Loucy (cell line): ENCODE data around the gene SMURF1.

Experiments used
- H2AFZ ChIP-seq: fragments of 200-600 bp; sonication (generic); 2 replicates; pipeline ENCODE4 v1.6.0; 2016; ENCODE audit warnings: antibody characterized with exemption, mild to moderate bottlenecking, low read length, moderate library complexity
- H3F3A ChIP-seq: fragments of 200-600 bp; 2 replicates; pipeline ENCODE4 v1.6.0; 2016; ENCODE audit warnings: antibody characterized with exemption, low read depth, mild to moderate bottlenecking
- H3K27me3 ChIP-seq: fragments of 200-600 bp; sonication (generic); 2 replicates; pipeline ENCODE4 v1.6.1; 2014; ENCODE audit warnings: low read length, mild to moderate bottlenecking; ENCODE audit not compliant: insufficient read depth, poor library complexity, severe bottlenecking
- H3K36me3 ChIP-seq: fragments of 200-600 bp; sonication (generic); 2 replicates; pipeline ENCODE4 v1.6.1; 2016; ENCODE audit warnings: low read length; ENCODE audit not compliant: insufficient read depth
- H3K4me1 ChIP-seq: fragments of 200-600 bp; sonication (generic); 2 replicates; pipeline ENCODE4 v1.5.1; 2014; ENCODE audit warnings: low read length, mild to moderate bottlenecking; ENCODE audit not compliant: insufficient read depth, poor library complexity, severe bottlenecking
- H3K4me2 ChIP-seq: fragments of 200-600 bp; sonication (generic); 2 replicates; pipeline ENCODE4 v1.6.0; 2014; ENCODE audit warnings: antibody characterized with exemption, low read length, low read depth, mild to moderate bottlenecking; ENCODE audit not compliant: poor library complexity, severe bottlenecking
- H3K4me3 ChIP-seq: fragments of 200-600 bp; sonication (generic); 2 replicates; pipeline ENCODE4 v1.5.1; 2014; ENCODE audit warnings: low read length, mild to moderate bottlenecking, mixed read lengths; ENCODE audit not compliant: poor library complexity, severe bottlenecking
- H3K79me2 ChIP-seq: fragments of 200-600 bp; sonication (generic); 2 replicates; pipeline ENCODE4 v1.6.1; 2014; ENCODE audit warnings: low read length; ENCODE audit not compliant: insufficient read depth
- H3K9ac ChIP-seq: fragments of 200-600 bp; sonication (generic); 2 replicates; pipeline ENCODE4 v1.6.0; 2014; ENCODE audit warnings: mild to moderate bottlenecking, low read depth, low read length, moderate library complexity; ENCODE audit not compliant: poor library complexity, severe bottlenecking
- H3K9me2 ChIP-seq: fragments of 200-600 bp; sonication (generic); replicated peaks from 2 replicates; pipeline ENCODE4 v1.6.1; 2016; ENCODE audit warnings: low read depth, low read length, mixed read lengths
- H3K9me3 ChIP-seq: fragments of 200-600 bp; sonication (generic); 2 replicates; pipeline ENCODE4 v1.6.1; 2014; ENCODE audit warnings: mild to moderate bottlenecking, antibody characterized with exemption, low read length, low read depth; ENCODE audit not compliant: insufficient read depth
- H4K20me1 ChIP-seq: fragments of 200-600 bp; sonication (generic); 2 replicates; pipeline ENCODE4 v1.6.0; 2014; ENCODE audit warnings: antibody characterized with exemption, low read length, mild to moderate bottlenecking; ENCODE audit not compliant: insufficient read depth, poor library complexity, severe bottlenecking
- EZH2phosphoT487 ChIP-seq: fragments of 200-600 bp; IDR thresholded peaks from 2 replicates; pipeline ENCODE4 v1.6.1; 2018; ENCODE audit warnings: antibody characterized with exemption, mild to moderate bottlenecking, moderate library complexity, borderline replicate concordance
- TF ChIP-seq, protein P1 (sequence below): fragments of 200-600 bp; sonication (generic); conservative IDR thresholded peaks from 2 replicates; pipeline ENCODE4 v1.5.1; 2014; ENCODE audit warnings: mild to moderate bottlenecking, antibody characterized with exemption, low read length

Gene SMURF1

DNA sequence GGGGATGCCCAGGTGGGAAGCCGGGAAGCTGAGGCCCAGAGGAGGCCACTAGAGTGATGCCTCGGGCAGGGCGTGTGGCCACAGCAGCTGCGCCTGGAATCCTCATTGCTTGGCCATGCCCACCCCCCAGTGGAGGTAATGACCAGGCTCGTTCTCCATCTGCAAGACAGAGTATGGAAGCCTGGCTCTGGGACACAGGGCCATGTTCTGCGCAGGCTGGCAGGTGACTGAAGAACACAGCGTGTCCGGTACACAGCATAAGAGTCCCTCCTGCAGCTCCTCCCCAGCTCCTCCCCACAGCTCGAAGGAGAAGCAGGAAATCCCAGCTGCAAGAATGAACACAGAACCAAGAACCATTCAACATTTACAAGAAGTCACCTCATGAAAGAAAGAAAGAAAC, 64.8 kb downstream of the SMURF1 start:
- Histone ChIP-seq H3K9ac (no peak overlapping the region), H3K9me3 (no peaks in the 10 kb centered on the region), H3F3A (no peaks in the 10 kb centered on the region), H3K9me2 (no peaks in the 10 kb centered on the region), H3K36me3 (no peaks in the 10 kb centered on the region), H3K4me1 (peaks cover 18% of the 10 kb centered on the region), H2AFZ (no peak overlapping the region), H3K27me3 (no peaks in the 10 kb centered on the region), H3K4me3 (no peak overlapping the region), H3K4me2 (peak overlapping the region; percentile 2), H4K20me1 (peaks cover 15% of the 10 kb centered on the region), H3K79me2 (peaks cover 62% of the 10 kb centered on the region)
- TF ChIP-seq, protein P1, sequence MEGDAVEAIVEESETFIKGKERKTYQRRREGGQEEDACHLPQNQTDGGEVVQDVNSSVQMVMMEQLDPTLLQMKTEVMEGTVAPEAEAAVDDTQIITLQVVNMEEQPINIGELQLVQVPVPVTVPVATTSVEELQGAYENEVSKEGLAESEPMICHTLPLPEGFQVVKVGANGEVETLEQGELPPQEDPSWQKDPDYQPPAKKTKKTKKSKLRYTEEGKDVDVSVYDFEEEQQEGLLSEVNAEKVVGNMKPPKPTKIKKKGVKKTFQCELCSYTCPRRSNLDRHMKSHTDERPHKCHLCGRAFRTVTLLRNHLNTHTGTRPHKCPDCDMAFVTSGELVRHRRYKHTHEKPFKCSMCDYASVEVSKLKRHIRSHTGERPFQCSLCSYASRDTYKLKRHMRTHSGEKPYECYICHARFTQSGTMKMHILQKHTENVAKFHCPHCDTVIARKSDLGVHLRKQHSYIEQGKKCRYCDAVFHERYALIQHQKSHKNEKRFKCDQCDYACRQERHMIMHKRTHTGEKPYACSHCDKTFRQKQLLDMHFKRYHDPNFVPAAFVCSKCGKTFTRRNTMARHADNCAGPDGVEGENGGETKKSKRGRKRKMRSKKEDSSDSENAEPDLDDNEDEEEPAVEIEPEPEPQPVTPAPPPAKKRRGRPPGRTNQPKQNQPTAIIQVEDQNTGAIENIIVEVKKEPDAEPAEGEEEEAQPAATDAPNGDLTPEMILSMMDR = no peak
- no peak for TF ChIP-seq EZH2phosphoT487

DNA sequence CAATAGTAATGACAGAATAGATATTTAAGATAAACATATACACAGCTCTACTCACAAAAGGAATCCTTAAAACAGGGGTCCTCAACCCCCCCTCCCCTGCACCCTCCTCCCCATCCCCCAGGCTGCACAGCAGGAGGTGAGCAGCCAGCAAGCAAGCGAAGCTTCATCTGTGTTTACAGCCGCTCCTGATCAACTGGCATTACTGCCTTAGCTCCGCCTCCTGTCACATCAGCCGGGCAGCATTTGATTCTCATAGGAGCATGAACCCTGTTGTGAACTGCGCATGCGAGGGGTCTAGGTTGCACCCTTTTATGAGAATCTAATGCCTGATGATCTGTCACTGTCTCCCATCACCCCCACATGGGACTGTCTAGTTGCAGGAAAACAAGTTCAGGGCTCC, 65.5 kb downstream of the SMURF1 start:
- TF ChIP-seq, protein P1 = no peak
- no peak for TF ChIP-seq EZH2phosphoT487
- H4K20me1 ChIP-seq = peaks cover 15% of the 10 kb centered on the region
- H3K9ac ChIP-seq = no peak overlapping the region
- H3K9me2 ChIP-seq = no peaks in the 10 kb centered on the region
- no peaks in the 10 kb centered on the region for H3K9me3 ChIP-seq
- no peaks in the 10 kb centered on the region for H3F3A ChIP-seq
- no peak overlapping the region for H3K4me3 ChIP-seq
- no peak overlapping the region for H3K4me2 ChIP-seq
- H3K4me1 ChIP-seq = peaks cover 12% of the 10 kb centered on the region
- no peak overlapping the region for H2AFZ ChIP-seq
- H3K27me3 ChIP-seq = no peaks in the 10 kb centered on the region
- no peaks in the 10 kb centered on the region for H3K36me3 ChIP-seq
- peaks cover 64% of the 10 kb centered on the region for H3K79me2 ChIP-seq

DNA sequence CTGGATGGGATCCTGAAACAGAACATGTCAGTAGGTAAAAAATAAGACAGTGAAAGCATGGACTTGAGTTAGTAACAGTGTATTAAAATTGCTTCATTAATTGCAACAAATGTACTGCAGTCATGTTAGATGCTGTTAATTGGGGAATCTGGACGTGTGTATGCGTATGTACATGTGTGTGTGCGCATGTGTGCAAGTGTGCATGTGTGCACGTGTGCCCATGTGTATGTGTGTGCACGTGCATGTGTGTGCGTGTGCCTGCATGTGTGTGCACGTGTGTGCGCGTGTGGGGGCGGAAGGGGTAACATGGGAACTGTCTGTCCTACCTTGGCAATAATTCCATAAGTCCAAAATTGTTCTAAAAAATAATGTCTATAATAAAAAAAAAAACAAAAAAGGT, 67.3 kb downstream of the SMURF1 start:
- Histone ChIP-seq H3F3A (no peaks in the 10 kb centered on the region), H3K27me3 (no peaks in the 10 kb centered on the region), H3K4me2 (no peak overlapping the region), H3K4me3 (no peak overlapping the region), H3K9me2 (no peaks in the 10 kb centered on the region), H4K20me1 (peaks cover 15% of the 10 kb centered on the region), H2AFZ (no peak overlapping the region), H3K36me3 (no peaks in the 10 kb centered on the region), H3K9me3 (no peaks in the 10 kb centered on the region), H3K79me2 (peaks cover 74% of the 10 kb centered on the region), H3K9ac (no peak overlapping the region), H3K4me1 (peaks cover 8% of the 10 kb centered on the region)
- TF ChIP-seq, protein P1 = no peak
- no peak for TF ChIP-seq EZH2phosphoT487
